Esophagus squamous epithelium (tissue), 4 donors: ENCODE results near the gene FAM216A.

ENCODE experiments used
- POLR2A ChIP-seq, 4 donors: fragments of 450-650 bp; IDR thresholded peaks; one replicate each; pipeline ENCODE4 v1.6.1; 2017; ENCODE audit warnings: antibody characterized with exemption in 4 of 4, mild to moderate bottlenecking in 4 of 4, moderate library complexity in 3 of 4
- TF ChIP-seq, protein P1 (sequence below), 6 experiments: fragments of 450-650 bp in 4 of 6; fragments of 200-600 bp in 2 of 6; sonication (generic) in 2 of 6; IDR thresholded peaks; one replicate each; pipeline ENCODE4 v1.5.1; 2016 to 2019; ENCODE audit warnings: antibody characterized with exemption in 6 of 6, mild to moderate bottlenecking in 4 of 6, moderate library complexity in 4 of 6

- TF ChIP-seq, protein P1, sequence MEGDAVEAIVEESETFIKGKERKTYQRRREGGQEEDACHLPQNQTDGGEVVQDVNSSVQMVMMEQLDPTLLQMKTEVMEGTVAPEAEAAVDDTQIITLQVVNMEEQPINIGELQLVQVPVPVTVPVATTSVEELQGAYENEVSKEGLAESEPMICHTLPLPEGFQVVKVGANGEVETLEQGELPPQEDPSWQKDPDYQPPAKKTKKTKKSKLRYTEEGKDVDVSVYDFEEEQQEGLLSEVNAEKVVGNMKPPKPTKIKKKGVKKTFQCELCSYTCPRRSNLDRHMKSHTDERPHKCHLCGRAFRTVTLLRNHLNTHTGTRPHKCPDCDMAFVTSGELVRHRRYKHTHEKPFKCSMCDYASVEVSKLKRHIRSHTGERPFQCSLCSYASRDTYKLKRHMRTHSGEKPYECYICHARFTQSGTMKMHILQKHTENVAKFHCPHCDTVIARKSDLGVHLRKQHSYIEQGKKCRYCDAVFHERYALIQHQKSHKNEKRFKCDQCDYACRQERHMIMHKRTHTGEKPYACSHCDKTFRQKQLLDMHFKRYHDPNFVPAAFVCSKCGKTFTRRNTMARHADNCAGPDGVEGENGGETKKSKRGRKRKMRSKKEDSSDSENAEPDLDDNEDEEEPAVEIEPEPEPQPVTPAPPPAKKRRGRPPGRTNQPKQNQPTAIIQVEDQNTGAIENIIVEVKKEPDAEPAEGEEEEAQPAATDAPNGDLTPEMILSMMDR (IDR thresholded peaks at IDR 0.05), result no peak
- no peak for TF ChIP-seq POLR2A (IDR thresholded peaks at IDR 0.05)
These were observed 14.9 kb upstream of the FAM216A start for GRCh38 chr12:110453569-110454296.
